Testis (tissue), 3 donors: ENCODE measurements around the gene FAF1. TPM values are rescaled to one million over a fixed set of nuclear protein-coding genes. Genes with fewer than 3 reads are reported as not detected.

Experiments used
- DNase-seq: peaks from one replicate; pipeline ENCODE4 v3.0.0-alpha.2; 2019
- H3K27ac ChIP-seq, 2 donors: fragments of 200-600 bp; sonication (generic); one replicate each; pipeline ENCODE4 v1.5.1; 2019
- H3K27me3 ChIP-seq: fragments of 200-600 bp; sonication (generic); one replicate; pipeline ENCODE4 v1.5.1; 2019
- H3K36me3 ChIP-seq: fragments of 200-600 bp; sonication (generic); one replicate; pipeline ENCODE4 v1.5.1; 2017; ENCODE audit warnings: low read depth; ENCODE audit errors: missing control alignments
- H3K4me1 ChIP-seq: fragments of 200-600 bp; sonication (generic); one replicate; pipeline ENCODE4 v1.5.1; 2019
- H3K4me3 ChIP-seq, 2 donors: fragments of 200-600 bp; sonication (generic); one replicate each; pipeline ENCODE4 v1.5.1; 2017 to 2019
- H3K9me3 ChIP-seq: fragments of 200-600 bp; sonication (generic); one replicate; pipeline ENCODE4 v1.5.1; 2017
- CTCF ChIP-seq, 3 experiments: fragments of 450-650 bp in 2 of 3; fragments of 200-600 bp in 1 of 3; sonication (generic) in 1 of 3; IDR thresholded peaks; one replicate each; pipeline ENCODE4 v1.5.1; 2016 to 2019; ENCODE audit warnings: antibody characterized with exemption in 3 of 3, mild to moderate bottlenecking in 2 of 3, moderate library complexity in 1 of 3
- POLR2A ChIP-seq: fragments of 450-650 bp; IDR thresholded peaks from one replicate; pipeline ENCODE4 v1.6.1; 2017; ENCODE audit warnings: antibody characterized with exemption, mild to moderate bottlenecking, moderate library complexity
- WGBS, 2 donors: methylation state at CpG; one replicate each; pipeline ENCODE4 v1.1.5; 2018; 5-methylcytosine and 5-hydroxymethylcytosine counted together
- intact Hi-C: fragments of 100-400 bp; cut with DNase I; formaldehyde crosslinking; loops from one replicate; pipeline ENCODE4 v1.15.1; 2023; ENCODE audit warnings: low total_unique reads
- polyA plus RNA-seq: library from polyadenylated mRNA; stranded (reverse); fragments of 350-450 nt; fragmentation: Illumina TruSeq; extraction: RNeasy Lipid Tissue Mini Kit (QIAGEN cat#74804); gene quantifications from one replicate; pipeline ENCODE4 v1.2.3, GENCODE V29; 2014; ENCODE audit warnings: low read depth, low replicate concordance; ENCODE audit not compliant: insufficient read depth
- total RNA-seq, 2 donors: library from RNA; depleted of rRNA; stranded (reverse); fragments of >200 nt; gene quantifications; one replicate each; pipeline ENCODE4 v1.2.3, GENCODE V29; 2016

FAF1 gene
- total and polyA plus RNA-seq, 3 donors from 2014 or later = 46.5 to 236 (median 61.6) TPM

GRCh38 chr1:50969611-50970508 lies 9.8 kb upstream of the FAF1 start, which contains the start of gene CDKN2C:
CDKN2C (plus strand) TSS chr1:50970245; CDS start chr1:50970369, 124 bp downstream.
- intact Hi-C loops = no loop called here
- H3K36me3 ChIP-seq = no peaks in the 10 kb centered on the region
- WGBS, 2 donors = 1% methylated on average over 29 to 35 of the region's 44 CpGs
- peak within 1 kb of the TSS; percentile 74 to 78 for H3K4me3 ChIP-seq
- no peaks in the 10 kb centered on the region for H3K4me1 ChIP-seq
- no peaks in the 10 kb centered on the region for H3K27me3 ChIP-seq
- DNase-seq = peak; percentile 90
- H3K9me3 ChIP-seq = no peaks in the 10 kb centered on the region
- TF ChIP-seq POLR2A = peak; percentile 32
- TF ChIP-seq CTCF (IDR thresholded peaks at IDR 0.05) = no peak
- peak within 1 kb of the TSS; percentile 85 to 97 for H3K27ac ChIP-seq

- Histone ChIP-seq H3K36me3 (no peaks in the 10 kb centered on the region), H3K27me3 (no peaks in the 10 kb centered on the region), H3K4me1 (no peaks in the 10 kb centered on the region), H3K27ac (peak overlapping the region; percentile 85 to 97), H3K9me3 (no peaks in the 10 kb centered on the region), H3K4me3 (peak overlapping the region; percentile 74 to 78)
- intact Hi-C loops = no loop called here
- TF ChIP-seq CTCF (IDR thresholded peaks at IDR 0.05) (no peak), POLR2A (no peak)
- DNase-seq = peak; percentile 59
- 1% methylated on average over 28 to 40 of the region's 65 CpGs for WGBS, 2 donors
Observed at GRCh38 chr1:50968821-50969610, 8.9 kb upstream of the FAF1 start.

GRCh38 chr1:50968158-50968820 lies 8.2 kb upstream of the FAF1 start:
- no peaks in the 10 kb centered on the region for H3K27me3 ChIP-seq
- TF ChIP-seq CTCF (IDR thresholded peaks at IDR 0.05) = peak in 1 of 3 experiments; percentile 25
- no peak for TF ChIP-seq POLR2A
- H3K9me3 ChIP-seq = no peaks in the 10 kb centered on the region
- H3K27ac ChIP-seq = peak overlapping the region; percentile 85 to 97
- peak; percentile 90 for DNase-seq
- H3K4me1 ChIP-seq = no peaks in the 10 kb centered on the region
- H3K36me3 ChIP-seq = no peaks in the 10 kb centered on the region
- 0 to 1% methylated on average over 55 to 57 of the region's 70 CpGs for WGBS, 2 donors
- peak overlapping the region; percentile 74 to 78 for H3K4me3 ChIP-seq
- intact Hi-C loops = no loop called here

- WGBS, 2 donors = 7% methylated on average over 17 of the region's 17 CpGs
- DNase-seq = no peak
- intact Hi-C loops = no loop called here
Observed at GRCh38 chr1:50967416-50968157, 7.5 kb upstream of the FAF1 start.

More at GRCh38 chr1:50967416-50968157, 7.5 kb upstream of the FAF1 start:
- peak overlapping the region; percentile 74 to 78 for H3K4me3 ChIP-seq
- TF ChIP-seq POLR2A (no peak), CTCF (IDR thresholded peaks at IDR 0.05) (no peak)
- H3K9me3 ChIP-seq = no peaks in the 10 kb centered on the region
- H3K4me1 ChIP-seq = no peaks in the 10 kb centered on the region
- H3K27ac ChIP-seq = peak overlapping the region; percentile 85 to 97
- H3K27me3 ChIP-seq = no peaks in the 10 kb centered on the region
- no peaks in the 10 kb centered on the region for H3K36me3 ChIP-seq
